HG03457 (cell line): ENCODE results near the gene PLET1.

Experiments used
- ATAC-seq: cut with Tn5 transposase; IDR thresholded peaks from one replicate; pipeline ENCODE4 v1.9.1; 2021; ENCODE audit warnings: moderate number of reproducible peaks; ENCODE audit not compliant: unreplicated experiment

Gene PLET1

DNA sequence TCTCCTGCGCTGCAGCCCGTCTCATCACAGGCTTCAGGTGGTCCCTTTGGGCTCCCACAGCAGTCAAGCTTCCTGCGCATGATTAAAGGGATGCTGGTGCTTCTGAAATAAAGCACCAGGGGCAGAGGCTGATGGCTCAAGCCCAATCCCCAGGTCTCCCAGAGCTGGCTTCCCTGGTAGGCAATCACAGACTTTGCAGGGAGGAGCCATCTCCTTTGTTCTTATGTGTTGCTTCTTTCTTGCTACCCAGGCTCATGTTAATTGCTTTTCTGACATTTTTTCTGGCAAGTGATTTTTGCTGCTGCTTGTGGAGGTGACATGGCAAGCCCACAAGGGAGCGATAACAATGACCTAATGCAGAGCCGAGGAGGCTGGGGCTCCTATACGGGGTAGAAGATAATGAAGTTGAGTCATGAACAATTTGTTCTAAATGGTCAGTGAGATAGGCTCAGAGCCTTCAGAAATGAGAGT lies 25.2 kb upstream of the PLET1 start:
- ATAC-seq, result no peak

DNA sequence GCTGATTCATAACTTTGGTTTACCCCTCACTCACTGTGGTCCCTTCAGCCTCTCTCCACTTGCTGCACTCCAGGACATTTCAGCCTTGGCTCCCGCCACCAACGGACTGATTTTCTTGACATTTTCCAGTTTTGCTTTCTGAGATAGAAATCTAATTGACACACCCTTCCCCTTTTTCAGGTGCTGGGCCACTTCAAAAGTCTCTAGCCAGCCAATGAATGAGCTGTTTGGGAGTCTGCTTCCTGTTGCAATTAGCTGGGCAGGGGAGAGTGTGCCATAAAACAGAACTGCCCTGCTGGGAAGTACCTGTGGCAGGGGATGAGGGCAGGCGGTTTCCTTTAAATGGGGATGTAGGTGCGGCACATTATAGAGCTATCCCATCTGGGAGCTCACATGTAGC lies 21.1 kb upstream of the PLET1 start:
- no peak for ATAC-seq

DNA sequence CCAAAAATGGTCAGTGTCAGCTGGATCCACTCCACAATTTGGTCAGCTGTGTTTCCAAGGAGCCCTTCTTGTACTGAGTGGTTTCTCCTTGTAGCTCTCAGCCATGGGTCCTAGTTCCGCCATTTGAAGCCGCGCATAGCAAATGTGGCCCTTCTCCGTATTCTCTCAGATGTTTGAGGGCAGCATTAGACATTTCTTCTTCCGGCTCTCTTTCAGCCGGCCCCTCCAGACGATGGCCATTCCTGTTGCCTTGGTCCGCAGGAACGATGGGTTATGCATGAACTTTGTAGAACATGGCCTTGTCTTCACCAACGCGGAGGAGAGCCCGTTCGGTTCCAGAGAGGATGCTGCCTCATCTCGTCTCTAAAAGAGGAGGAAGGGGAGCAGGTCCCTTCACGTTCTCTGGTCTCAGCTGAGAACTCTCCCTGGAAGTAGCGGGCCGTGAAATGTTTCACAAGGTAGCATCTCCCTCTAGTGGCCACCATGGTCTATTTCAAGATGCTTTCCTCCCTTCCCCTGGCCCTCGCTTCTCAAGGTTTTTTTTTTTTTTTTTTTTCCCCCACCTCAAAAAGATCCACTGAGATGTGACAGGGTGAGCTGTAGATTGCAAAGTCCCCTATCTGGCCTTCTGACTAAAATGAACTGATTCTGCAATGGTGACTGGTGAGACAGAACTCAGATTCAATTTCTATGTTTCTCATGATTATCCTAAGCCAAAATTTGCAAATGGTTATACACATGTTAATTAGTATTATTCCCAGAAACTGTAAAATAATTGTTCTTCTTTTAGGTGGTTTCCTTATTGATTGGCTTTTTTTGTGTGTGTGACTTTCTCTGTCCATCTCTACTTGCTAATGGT lies 19.8 kb upstream of the PLET1 start:
- ATAC-seq, result no peak

DNA sequence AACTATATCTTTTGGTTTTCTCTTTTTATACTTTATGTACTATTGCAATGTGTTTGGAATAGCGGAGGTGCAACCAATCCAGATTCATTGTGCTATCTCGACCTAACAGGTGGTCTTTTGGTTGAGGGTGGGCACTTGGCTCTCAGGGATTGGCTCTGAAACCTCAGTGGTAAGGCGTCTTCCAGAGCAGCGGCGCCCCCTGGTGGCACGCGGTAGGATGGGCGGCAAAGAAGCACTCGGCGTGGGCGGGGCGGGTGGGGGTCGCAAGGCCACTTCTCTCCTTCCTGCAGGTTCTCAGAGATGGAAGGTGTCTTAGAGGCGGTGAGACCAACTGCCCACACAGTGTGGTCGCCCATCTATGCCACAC lies 19.2 kb upstream of the PLET1 start:
- ATAC-seq, result no peak

DNA sequence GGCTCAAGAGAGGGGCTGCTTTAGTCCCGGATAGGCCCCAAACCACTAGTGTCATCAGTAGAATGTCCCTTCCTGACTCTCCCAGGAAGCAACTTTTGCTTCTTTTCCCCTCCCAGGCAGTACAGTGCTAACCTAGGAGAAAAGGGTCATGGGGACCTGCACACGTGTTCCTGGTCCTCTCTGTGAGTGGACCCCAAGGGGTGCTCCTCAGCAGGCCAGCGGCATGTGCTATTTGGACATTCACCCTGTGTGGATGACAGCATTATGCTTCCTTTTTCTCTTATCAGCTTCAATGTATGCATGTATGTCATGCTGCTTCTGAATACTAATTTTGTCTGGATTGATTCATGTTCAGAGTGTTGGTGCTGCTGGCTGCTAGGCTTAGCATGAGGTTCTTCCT lies 18.1 kb upstream of the PLET1 start:
- ATAC-seq, result no peak

DNA sequence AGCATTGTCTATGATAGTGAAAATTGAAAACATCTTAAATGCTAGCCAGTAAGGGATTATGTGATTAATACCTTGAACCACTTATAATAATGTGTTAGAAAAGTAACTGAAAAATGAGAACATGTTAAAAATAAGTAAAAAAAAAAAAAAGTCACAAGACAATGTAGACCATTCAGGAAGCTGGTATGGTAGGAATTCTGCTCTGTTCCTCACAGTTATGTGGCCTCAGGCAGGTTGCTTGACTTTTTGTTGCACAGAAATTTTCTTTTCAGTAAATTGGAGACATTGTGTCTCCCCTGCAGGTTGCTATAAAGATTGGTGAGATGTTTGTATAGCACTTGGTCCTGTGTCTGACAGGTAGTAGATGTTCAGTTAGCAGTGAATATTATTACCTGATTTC lies 17.3 kb upstream of the PLET1 start:
- no peak for ATAC-seq

DNA sequence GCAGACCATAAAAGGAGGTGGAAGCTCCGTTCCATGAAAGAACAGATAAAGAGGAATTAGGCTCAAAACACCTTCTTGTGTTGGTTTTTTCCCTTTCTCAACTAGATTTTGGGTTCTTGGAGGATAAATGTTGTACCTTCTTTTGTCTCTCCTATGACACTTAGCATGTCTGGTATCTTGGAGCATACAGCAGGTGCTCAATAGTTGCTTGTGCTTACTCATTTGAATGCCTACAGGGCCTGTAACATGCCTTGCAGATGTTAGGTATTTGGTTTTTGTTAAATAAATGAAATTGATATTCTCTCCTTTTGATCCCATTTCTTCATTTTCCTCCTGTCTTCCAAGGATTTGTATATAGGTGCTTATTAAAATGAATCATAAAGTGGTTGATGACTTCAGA lies 16.4 kb upstream of the PLET1 start:
- no peak for ATAC-seq

DNA sequence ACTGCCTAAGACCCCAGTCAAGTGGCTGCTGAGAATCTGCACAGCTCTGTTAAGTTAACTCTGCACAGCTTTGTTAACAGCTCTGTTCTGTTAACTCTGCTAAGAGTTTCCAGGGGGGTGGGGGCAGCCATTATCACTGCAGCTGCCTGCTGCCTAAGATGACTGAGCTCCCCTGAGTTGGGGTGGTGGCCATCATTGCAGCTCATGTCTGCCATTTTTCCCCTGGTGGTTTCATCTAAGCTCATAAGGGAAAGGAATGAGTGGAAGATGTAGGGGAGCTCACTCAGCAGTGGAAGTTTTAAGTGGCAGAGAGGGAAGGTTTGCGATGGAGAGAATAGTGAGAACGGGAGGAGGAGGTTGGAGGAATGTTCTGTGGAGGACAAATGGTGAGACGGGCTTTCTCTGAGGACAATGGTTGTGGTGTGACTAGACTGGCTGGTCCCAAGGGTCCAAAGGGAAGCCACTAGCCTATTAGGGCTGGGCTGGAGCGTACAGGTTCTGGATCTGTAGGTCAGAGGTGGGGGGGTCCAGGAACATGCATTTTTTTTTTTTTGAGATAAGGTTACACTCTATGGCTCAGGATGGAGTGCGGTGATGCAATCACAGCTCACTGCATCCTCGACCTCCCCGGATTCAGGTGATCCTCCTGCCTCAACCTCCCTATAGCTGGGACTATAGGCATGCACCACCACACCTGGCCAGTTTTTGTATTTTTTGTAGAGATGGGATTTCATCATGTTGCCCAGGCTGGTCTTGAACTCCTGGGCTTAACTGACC lies 13.5 kb upstream of the PLET1 start:
- ATAC-seq, result no peak

DNA sequence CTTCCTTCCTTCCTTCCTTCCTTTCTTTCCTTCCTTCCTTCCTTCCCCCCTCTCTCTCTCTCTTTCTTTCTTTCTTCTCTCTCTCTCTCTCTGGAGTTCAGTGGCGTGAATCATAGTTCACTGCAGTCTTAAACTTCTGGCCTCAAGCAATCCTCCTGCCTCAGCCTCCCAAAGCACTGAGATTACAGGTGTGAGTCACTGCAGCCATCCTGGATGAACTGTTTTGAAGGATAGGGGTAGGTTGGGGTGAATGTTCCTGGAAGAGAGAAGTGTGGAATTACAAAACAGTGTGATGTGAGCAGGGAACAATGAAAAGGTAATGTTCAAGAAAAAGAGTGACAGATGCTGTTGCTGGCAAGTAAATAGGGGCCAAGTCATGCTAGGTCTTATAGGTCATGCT lies 12.4 kb upstream of the PLET1 start:
- no peak for ATAC-seq

DNA sequence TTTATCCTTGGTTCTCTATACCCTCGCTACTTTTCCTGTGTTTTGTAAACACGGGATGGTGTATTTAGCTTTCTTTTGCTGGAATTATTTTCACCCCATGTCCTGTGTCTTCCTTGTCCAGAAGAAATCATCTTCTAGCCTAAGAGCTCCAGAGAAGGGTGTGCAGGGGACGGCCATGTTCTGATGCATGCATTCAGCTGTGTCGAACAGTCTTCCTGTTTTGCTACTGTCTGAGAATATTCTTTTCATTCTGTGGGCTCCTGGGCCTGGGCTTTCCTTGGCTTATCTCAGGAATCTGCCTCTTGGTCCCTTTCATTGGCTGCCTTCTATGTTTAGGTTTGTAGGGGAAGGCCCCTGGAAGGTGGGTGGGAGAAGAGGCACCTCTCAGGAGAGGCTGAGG lies 10.6 kb upstream of the PLET1 start:
- ATAC-seq, result no peak

DNA sequence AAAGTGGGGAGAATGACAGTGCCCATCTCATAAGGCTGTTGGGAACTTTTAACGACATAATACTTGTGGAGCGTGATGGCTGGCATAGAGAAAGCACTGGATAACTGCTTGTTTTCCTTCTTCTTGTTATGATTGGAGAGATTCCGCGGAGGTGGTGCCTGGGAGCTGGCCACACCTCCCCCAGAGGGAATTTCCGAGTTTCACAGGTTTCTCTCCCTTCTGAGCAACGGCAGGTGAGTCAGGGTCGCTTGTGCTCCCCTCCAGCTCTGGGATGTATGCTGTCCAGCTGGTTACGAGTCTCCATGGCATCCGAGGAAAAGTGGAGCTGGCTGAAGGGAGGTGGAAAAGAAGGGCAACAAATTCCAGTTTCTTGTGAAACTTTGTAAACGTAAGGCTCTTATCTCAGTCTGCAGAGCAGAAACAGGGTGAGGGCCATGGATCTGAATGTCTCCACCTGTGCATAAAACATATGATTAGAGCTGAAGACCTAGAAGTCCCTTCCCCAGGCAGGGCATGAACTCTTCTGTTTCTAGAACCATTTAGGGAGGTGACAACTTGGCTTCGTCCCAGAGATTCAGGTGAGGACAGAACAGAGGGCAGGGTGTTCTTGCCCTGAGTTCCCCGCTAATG lies 10.0 kb upstream of the PLET1 start:
- ATAC-seq, result no peak

DNA sequence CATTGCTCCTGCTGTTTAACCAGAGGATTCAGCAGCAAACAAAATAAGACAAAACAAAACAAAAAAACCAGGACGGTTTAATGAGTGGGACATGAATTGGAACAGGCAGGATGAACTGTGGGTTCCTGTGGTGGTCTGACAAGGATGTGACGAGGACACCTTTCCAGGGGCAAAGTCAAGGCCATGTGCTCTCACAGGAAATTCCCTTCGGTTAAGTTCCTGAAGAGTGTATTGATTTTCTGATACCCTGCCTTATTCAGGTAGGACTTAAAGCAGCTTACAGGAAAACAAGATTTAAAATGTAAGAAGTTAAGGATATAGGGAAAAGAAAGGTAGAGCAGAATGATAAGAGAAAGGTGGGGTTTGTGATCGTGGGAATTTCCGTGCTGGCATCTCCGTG lies 8.5 kb upstream of the PLET1 start:
- no peak for ATAC-seq

DNA sequence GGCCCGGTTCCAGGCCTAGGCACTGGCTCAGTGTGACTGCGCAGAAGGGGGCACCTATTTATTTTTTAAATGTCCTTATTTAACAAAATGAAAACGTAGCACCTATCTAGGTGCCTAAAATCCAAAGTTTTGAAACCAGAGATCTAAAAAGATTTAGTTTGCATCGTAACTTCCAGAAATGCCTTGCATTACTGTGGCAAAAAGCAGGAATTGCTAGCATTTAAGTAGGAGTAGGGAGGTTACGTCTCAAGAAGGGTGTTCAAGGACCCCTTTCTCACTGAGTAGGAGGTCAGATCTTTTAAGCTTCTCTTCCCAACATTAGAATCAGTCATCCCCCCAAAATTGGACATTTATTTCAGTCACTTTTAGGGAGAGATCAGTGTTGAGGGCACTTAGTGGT lies 7.7 kb upstream of the PLET1 start:
- no peak for ATAC-seq

DNA sequence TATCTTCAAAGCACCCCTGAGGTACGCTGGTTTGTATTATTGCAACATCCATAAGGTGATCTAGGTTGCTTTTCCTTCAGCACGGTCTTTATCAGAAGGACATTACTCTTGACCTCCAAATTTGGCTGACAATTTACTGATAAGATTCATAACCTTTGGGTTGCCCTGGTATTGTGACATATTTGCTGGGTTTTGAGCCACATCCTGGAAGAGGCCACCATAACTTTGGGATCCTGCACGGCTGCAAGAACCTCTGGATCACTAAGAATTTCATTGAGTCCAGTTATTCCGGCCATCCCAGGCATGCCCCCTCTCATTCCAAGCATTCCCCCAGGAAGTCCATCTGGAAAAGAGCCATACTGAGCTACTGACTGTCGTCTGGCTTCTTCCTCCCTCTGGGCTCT lies 6.5 kb upstream of the PLET1 start:
- no peak for ATAC-seq

DNA sequence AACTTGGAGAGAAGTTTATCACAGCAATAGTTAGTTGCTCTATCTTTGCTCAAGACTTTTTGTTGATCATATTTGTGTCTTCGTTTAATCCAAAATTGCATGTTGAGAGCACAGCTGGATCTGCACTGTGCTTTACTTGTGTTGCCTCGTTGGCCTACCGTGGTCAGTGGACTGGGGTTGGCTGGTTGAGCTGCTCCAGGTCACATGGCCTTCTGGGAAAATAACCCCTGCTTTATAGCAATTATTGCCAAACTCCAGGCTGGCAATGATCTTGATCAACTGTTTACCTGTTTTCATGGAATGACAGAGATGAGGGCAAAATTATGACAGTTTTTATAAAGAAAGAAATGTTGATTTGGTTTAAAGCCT lies 5.7 kb upstream of the PLET1 start:
- ATAC-seq, result no peak

DNA sequence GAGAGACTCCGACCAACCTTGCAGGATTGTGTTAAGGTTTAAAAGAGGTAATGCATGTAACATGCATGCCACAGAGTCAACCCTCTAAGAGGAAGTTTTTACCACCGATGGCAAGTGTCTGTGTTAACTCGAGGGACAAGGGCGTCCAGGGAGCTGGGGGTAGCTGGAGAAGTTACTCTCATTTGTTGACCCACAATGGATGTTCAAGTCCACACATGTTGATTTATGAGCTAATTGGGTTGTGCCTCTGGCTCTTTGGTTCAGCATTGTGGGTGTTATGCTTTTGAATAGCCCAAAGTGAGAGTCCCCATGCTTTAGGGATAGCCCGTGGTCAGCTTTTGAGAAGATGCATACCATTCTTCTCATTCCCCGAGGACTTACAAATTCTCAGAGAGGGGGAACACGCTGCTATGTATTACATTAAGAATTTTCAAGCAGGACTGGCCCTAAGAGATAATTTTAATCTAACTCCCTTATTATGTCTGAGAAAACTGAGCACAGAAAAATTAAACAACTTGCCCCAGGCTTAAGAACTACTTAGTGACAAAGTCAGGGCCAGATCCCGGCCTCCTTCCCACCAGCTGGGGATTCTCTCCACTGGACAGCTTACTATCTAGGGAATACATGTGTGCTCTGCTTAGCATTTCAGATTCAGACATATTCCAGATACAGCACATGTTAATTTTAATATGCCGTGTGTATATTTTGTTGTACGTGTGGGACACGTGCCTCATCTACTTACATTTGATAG lies 5.2 kb upstream of the PLET1 start:
- no peak for ATAC-seq

DNA sequence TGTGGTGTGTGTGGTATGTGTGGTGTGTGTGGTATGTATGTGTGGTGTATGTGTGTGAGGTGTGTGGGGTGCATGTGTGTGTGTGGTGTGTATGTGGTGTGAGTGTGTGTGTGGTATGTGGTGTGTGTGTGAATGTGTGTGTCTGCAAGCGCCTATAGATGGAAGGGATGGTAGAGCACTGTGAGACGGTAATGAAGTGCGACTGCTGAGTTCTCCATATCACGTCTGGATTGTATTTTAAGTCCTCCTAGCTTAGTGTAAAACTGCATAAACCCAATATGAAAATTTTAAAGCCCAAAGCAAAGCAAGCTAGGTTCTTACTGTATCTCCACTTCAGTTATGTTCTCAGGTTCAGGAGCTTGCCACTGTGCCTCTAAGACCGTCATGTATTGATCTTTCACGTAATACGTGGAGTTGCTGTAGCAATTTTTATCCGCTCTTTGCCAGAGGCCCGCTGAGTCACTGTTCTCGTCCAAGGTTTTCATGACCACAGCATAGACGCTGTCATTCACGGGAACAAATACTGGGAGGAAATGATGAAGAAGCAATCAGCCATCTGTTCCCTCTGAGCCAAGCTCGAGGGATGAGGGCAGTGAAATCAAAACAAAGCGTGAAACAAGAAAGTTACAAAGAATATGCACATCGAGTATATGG lies 5.5 kb downstream of the PLET1 start:
- ATAC-seq, result no peak

DNA sequence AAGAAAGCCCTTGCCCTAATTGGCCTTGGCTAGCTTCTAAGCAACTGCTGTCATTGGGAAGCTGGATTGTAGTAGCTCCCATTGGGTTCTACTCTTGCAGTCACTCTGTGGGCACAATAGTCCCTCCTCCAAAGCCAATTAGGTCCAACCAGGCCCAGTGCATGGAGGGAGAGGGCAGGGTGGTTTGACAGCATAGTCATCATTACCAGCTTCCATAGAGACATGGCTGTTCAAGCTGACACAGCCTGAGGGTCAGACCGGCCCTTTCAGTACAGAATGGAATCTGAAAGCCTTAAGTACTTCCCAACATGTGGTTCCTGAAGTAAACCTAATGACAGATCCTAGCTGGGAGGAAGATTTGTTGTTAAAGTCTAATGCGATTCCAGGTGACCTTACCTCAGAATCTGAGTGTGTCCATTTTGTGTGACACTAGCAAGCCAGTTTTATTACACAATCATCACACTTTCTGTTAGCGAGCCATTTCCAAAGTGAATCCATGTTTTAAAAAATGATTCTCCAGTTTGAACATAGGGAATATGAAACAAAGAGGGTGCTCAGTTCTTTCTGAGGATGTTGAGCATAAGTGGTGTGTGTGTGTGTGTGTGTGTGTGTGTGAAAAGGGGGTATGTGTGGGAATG lies 6.9 kb downstream of the PLET1 start:
- no peak for ATAC-seq

DNA sequence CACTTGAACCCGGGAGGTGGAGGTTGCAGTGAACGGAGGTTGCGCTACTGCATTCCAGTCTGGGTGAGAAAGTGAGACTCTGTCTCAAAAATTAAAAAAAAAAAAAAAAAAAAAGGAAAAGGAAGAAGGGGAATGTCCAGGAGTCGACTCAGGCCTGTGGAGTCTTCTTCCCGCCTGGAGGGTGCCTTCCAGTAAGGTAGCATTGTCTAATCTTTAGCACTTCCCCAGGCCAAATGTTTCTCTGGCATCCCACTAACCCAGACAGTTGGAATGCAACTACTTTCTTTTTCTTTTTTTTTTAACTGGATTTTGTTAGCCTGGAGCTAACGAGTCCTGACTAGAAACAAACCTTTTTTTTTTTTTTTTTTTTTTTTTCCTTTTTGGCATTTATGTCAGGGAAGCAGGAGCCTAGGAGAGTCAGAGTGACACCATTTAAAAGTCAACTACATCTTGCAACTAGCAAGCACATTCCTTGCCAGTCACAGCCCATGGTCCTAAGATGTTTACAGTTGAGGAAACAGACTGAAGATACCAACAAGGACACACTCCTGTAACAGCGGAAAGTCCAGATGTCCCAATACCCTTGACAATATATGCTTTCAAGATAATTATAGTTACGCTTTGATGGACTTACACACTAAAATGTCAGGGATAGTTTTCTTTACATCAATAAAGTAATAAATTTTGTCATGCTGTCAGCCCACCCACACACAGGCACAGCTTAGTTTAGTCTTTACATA lies 10.6 kb downstream of the PLET1 start:
- ATAC-seq, result no peak

DNA sequence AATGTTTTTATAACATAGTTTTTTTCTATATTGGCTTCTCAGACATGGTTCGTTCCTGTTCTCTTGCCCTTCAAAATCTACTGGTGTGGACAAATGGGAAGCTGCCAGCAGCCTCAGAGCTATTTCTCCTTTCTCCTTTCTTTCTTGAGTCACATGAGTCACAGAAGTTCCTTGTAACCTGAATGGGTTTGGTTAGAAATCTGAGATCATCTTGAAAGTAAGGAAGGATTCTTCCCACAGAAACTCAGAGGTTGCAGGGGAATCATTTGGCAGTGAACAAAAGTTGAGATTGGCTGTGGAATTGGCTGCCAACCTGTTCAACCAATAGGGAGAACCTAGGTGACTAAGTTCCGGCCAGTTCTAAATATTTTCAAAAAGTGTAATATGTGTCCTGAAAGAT lies 12.5 kb downstream of the PLET1 start:
- ATAC-seq, result no peak
